IMR-90 (cell line): ENCODE results near the gene RPS2. TPM values are rescaled to one million over a fixed set of nuclear protein-coding genes. Genes with fewer than 3 reads are reported as not detected.

Experiments
- ATAC-seq: fragments of 200-7000 bp; cut with Tn5 transposase; 2 replicates; pipeline ENCODE4 v1.9.1; 2020; ENCODE audit warnings: low read depth, mild to moderate bottlenecking, moderate library complexity
- BruUV-seq: library from RNA; stranded (reverse); fragments of 400-500 nt; replicated peaks from 2 replicates; lab custom pipeline; 2021; lab: Mats Ljungman, UMichigan
- CTCF ChIA-PET: fragments of 300-600 bp; formaldehyde crosslinking; extraction: SDS; loops from one replicate; lab custom pipeline; 2021; ENCODE audit warnings: antibody characterized with exemption; lab: Yijun Ruan, JAX
- POLR2A ChIA-PET: fragments of 300-600 bp; sonication (Branson Sonifier 250); formaldehyde crosslinking; loops from one replicate; lab custom pipeline; 2022; ENCODE audit warnings: antibody characterized with exemption; ENCODE audit not compliant: unreplicated experiment; lab: Charles Lee
- DNase-seq: peaks from one replicate; pipeline ENCODE4 v3.0.0; 2013
- H2AFZ ChIP-seq: replicated peaks from 2 replicates; pipeline ENCODE3; 2013; ENCODE audit warnings: low read length, mild to moderate bottlenecking; ENCODE audit not compliant: poor library complexity
- H2AK5ac ChIP-seq: 2 replicates; pipeline ENCODE4 v1.6.1; 2013; ENCODE audit warnings: low read depth, low read length, inconsistent platforms
- H2AK9ac ChIP-seq: replicated peaks from 2 replicates; pipeline ENCODE3; 2013; ENCODE audit warnings: mild to moderate bottlenecking, low read depth, low read length, moderate library complexity; ENCODE audit not compliant: poor library complexity
- H2BK120ac ChIP-seq: 2 replicates; pipeline ENCODE4 v1.6.1; 2013; ENCODE audit warnings: low read depth, low read length, inconsistent platforms
- H2BK15ac ChIP-seq: 3 replicates; pipeline ENCODE4 v1.6.1; 2013; ENCODE audit warnings: low read depth, low read length, inconsistent platforms
- H2BK20ac ChIP-seq: 2 replicates; pipeline ENCODE4 v1.6.1; 2013; ENCODE audit warnings: low read depth, mild to moderate bottlenecking, inconsistent platforms, low read length, moderate library complexity
- H2BK5ac ChIP-seq: 2 replicates; pipeline ENCODE4 v1.6.1; 2013; ENCODE audit warnings: mild to moderate bottlenecking, low read depth, low read length, inconsistent platforms; ENCODE audit not compliant: poor library complexity, severe bottlenecking
- H3K14ac ChIP-seq: replicated peaks from 2 replicates; pipeline ENCODE4 v1.6.1; 2013; ENCODE audit warnings: low read depth, low read length, inconsistent platforms
- H3K18ac ChIP-seq: 2 replicates; pipeline ENCODE4 v1.6.1; 2013; ENCODE audit warnings: low read depth, low read length, control low read depth
- H3K23ac ChIP-seq: 2 replicates; pipeline ENCODE4 v1.6.1; 2013; ENCODE audit warnings: low read depth, low read length, inconsistent platforms
- H3K27ac ChIP-seq: 2 replicates; pipeline ENCODE4 v1.5.1; 2013; ENCODE audit warnings: mild to moderate bottlenecking, control low read depth, low read length; ENCODE audit not compliant: insufficient read depth
- H3K27me3 ChIP-seq: 2 replicates; pipeline ENCODE4 v1.6.1; 2013; ENCODE audit warnings: low read length; ENCODE audit not compliant: control insufficient read depth, insufficient read depth
- H3K36me3 ChIP-seq: 2 replicates; pipeline ENCODE4 v1.6.1; 2013; ENCODE audit warnings: low read length, mixed read lengths; ENCODE audit not compliant: control insufficient read depth, insufficient read depth
- H3K4ac ChIP-seq: 2 replicates; pipeline ENCODE4 v1.6.1; 2013; ENCODE audit warnings: low read depth, low read length, inconsistent platforms
- H3K4me1 ChIP-seq: 2 replicates; pipeline ENCODE4 v1.6.1; 2013; ENCODE audit warnings: low read length, mixed read lengths; ENCODE audit not compliant: control insufficient read depth, insufficient read depth
- H3K4me2 ChIP-seq: 2 replicates; pipeline ENCODE4 v1.6.1; 2013; ENCODE audit warnings: low read depth, mild to moderate bottlenecking, control low read depth, low read length, moderate library complexity
- H3K4me3 ChIP-seq: 2 replicates; pipeline ENCODE4 v1.5.1; 2013; ENCODE audit warnings: low read depth, mild to moderate bottlenecking, control low read depth, low read length, moderate library complexity; ENCODE audit not compliant: insufficient read depth
- H3K56ac ChIP-seq: 2 replicates; pipeline ENCODE4 v1.6.1; 2013; ENCODE audit warnings: low read length, inconsistent platforms; ENCODE audit not compliant: insufficient read depth; ENCODE audit errors: extremely low read depth
- H3K79me1 ChIP-seq, 2 experiments: 2 replicates each; pipeline ENCODE4 v1.6.1; 2013; ENCODE audit warnings: low read length in 2 of 2, inconsistent platforms in 1 of 2, low read depth in 1 of 2
- H3K9ac ChIP-seq: 2 replicates; pipeline ENCODE4 v1.6.1; 2013; ENCODE audit warnings: low read depth, low read length, control low read depth
- H3K9me1 ChIP-seq: 2 replicates; pipeline ENCODE4 v1.6.1; 2013; ENCODE audit warnings: low read length, inconsistent platforms; ENCODE audit not compliant: insufficient read depth
- H3K9me3 ChIP-seq: 2 replicates; pipeline ENCODE4 v1.6.1; 2013; ENCODE audit warnings: low read length; ENCODE audit not compliant: control insufficient read depth, insufficient read depth
- H4K20me1 ChIP-seq: 2 replicates; pipeline ENCODE4 v1.6.1; 2013; ENCODE audit warnings: low read length, inconsistent platforms; ENCODE audit not compliant: insufficient read depth
- H4K5ac ChIP-seq: 2 replicates; pipeline ENCODE4 v1.6.1; 2013; ENCODE audit warnings: mild to moderate bottlenecking, low read depth, low read length, control low read depth
- H4K8ac ChIP-seq, 2 experiments: 2 replicates each; pipeline ENCODE4 v1.6.1; 2013; ENCODE audit warnings: low read depth in 2 of 2, low read length in 2 of 2, control low read depth in 1 of 2, inconsistent platforms in 1 of 2
- H4K91ac ChIP-seq: 2 replicates; pipeline ENCODE4 v1.6.1; 2013; ENCODE audit warnings: low read depth, low read length, inconsistent platforms; ENCODE audit not compliant: insufficient read depth
- CHD1 ChIP-seq: IDR thresholded peaks from 2 replicates; pipeline ENCODE4 v1.6.1; 2012; ENCODE audit warnings: low read depth, low read length, improper control_type of control experiment
- CTCF ChIP-seq: conservative IDR thresholded peaks from 2 replicates; pipeline ENCODE4 v1.5.1; 2012; ENCODE audit warnings: mild to moderate bottlenecking, low read depth, low read length, improper control_type of control experiment
- MAFK ChIP-seq: IDR thresholded peaks from 2 replicates; pipeline ENCODE4 v1.6.1; 2012; ENCODE audit warnings: low read depth, low read length, improper control_type of control experiment
- MXI1 ChIP-seq: IDR thresholded peaks from 2 replicates; pipeline ENCODE4 v1.6.1; 2012; ENCODE audit warnings: low read depth, mild to moderate bottlenecking, low read length, moderate library complexity, borderline replicate concordance
- NFE2L2 ChIP-seq: fragments of 150-350 bp; IDR thresholded peaks from 2 replicates; pipeline ENCODE4 v1.6.1; 2016; ENCODE audit warnings: low read depth, mild to moderate bottlenecking, low read length
- RAD21 ChIP-seq: IDR thresholded peaks from 2 replicates; pipeline ENCODE4 v1.6.1; 2012; ENCODE audit warnings: low read length, improper control_type of control experiment
- RCOR1 ChIP-seq: IDR thresholded peaks from 2 replicates; pipeline ENCODE4 v1.6.1; 2012; ENCODE audit warnings: mild to moderate bottlenecking, low read length, improper control_type of control experiment; ENCODE audit not compliant: insufficient replicate concordance
- USF2 ChIP-seq: fragments of 150-350 bp; IDR thresholded peaks from 2 replicates; pipeline ENCODE4 v1.6.1; 2017; ENCODE audit warnings: mild to moderate bottlenecking, antibody characterized with exemption, low read length, low read depth
- WGBS, 2 experiments: methylation state at CpG; one replicate each; pipeline versions ENCODE4 v1.1.5 to v1.1.7; 2013; ENCODE audit warnings: missing lambda C conversion rate in 2 of 2; ENCODE audit not compliant: insufficient read length in 1 of 2; ENCODE audit errors: extremely low coverage in 2 of 2; 5-methylcytosine and 5-hydroxymethylcytosine counted together
- dilution Hi-C: fragments of 300-500 bp; cut with HindIII; formaldehyde crosslinking; loops from one replicate; pipeline ENCODE4 v1.14.3; 2018; ENCODE audit warnings: low sequenced_read_pairs; ENCODE audit not compliant: unreplicated experiment
- in situ Hi-C: fragments of 300-500 bp; cut with MboI; formaldehyde crosslinking; loops from 3 replicates; pipeline ENCODE4 v1.14.3; 2019; ENCODE audit warnings: low sequenced_read_pairs, inconsistent platforms, mixed read lengths
- intact Hi-C: fragments of 100-400 bp; cut with micrococcal nuclease; formaldehyde crosslinking; loops from 2 replicates; pipeline ENCODE4 v1.10.0; 2022
- polyA plus RNA-seq, 3 experiments: library from polyadenylated mRNA; depleted of rRNA; stranded (reverse); fragments of >200 nt; gene quantifications; 2 replicates each; pipeline ENCODE4 v1.2.3, GENCODE V29; 2012; ENCODE audit warnings: low replicate concordance in 1 of 3
- total RNA-seq: library from RNA; depleted of rRNA; stranded (reverse); fragments of >200 nt; gene quantifications from 2 replicates; pipeline ENCODE4 v1.2.3, GENCODE V29; 2012

The RPS2 gene
- total and polyA plus RNA-seq, 2 of the 4 experiments (the other 2 are of a cell fraction), result 2,703 to 6,941 TPM

GRCh38 chr16:1982013-1982433, 17.4 kb upstream of the RPS2 start:
- WGBS, 2 experiments, result 81% methylated on average over 4 of the region's 5 CpGs; no CpG with 5 or more reads in 1 of the 2 experiments
- H3K27ac ChIP-seq, result no peak overlapping the region
- no peak overlapping the region for H3K23ac ChIP-seq
- no peak overlapping the region for H3K4me2 ChIP-seq
- H3K14ac ChIP-seq, result no peak overlapping the region
- no peak overlapping the region for H4K5ac ChIP-seq
- in situ Hi-C loops (no loop called here), dilution Hi-C loops (no loop called here), intact Hi-C loops (no loop called here)
- peaks cover 8% of the 10 kb centered on the region for H3K4me1 ChIP-seq
- H3K4ac ChIP-seq, result no peak overlapping the region
- TF ChIP-seq CTCF (no peak), CHD1 (no peak), NFE2L2 (no peak), MAFK (no peak), MXI1 (no peak), USF2 (no peak), RCOR1 (no peak), RAD21 (no peak)
- no peak overlapping the region for H2AFZ ChIP-seq
- no peaks in the 10 kb centered on the region; the same call in none of the 2 replicates for H4K20me1 ChIP-seq
- no peak overlapping the region for H2AK5ac ChIP-seq
- H3K56ac ChIP-seq, result no peak overlapping the region
- ChIA-PET POLR2A (no interaction called here), CTCF (interaction anchor here (1.3 kb wide), 1 partner anchor 158 kb away, joined by 5 read pairs; no protein-coding TSS in a partner anchor)
- BruUV-seq, result no TSS peak
- no peak overlapping the region for H2BK15ac ChIP-seq
- no peak overlapping the region for H2BK120ac ChIP-seq
- H3K27me3 ChIP-seq, result peaks cover 31% of the 10 kb centered on the region; the same call in 1 of the 2 replicates
- no peaks in the 10 kb centered on the region for H3K9me3 ChIP-seq
- no peak for DNase-seq
- no peak for ATAC-seq
- H2BK5ac ChIP-seq, result no peak overlapping the region
- H4K91ac ChIP-seq, result no peak overlapping the region
- H3K36me3 ChIP-seq, result peaks cover 34% of the 10 kb centered on the region
- H2BK20ac ChIP-seq, result no peak overlapping the region
- H3K79me1 ChIP-seq, result peaks cover 21 to 26% of the 10 kb centered on the region in 2 experiments
- no peak overlapping the region for H3K18ac ChIP-seq
- H3K9me1 ChIP-seq, result peaks cover 9% of the 10 kb centered on the region
- H2AK9ac ChIP-seq, result peak overlapping the region; percentile 57
- no peak overlapping the region for H3K9ac ChIP-seq
- no peak overlapping the region for H4K8ac ChIP-seq
- H3K4me3 ChIP-seq, result no peak overlapping the region
